Neural crest cell (in vitro differentiated cells): ENCODE results near the gene CYB561A3. TPM values are rescaled to one million over a fixed set of nuclear protein-coding genes. Genes with fewer than 3 reads are reported as not detected.

Source experiments
- DNase-seq: peaks from one replicate; pipeline ENCODE4 v3.0.0; 2021; ENCODE audit warnings: low read depth, mixed read lengths, low spot score
- H3K27ac Mint-ChIP-seq: one replicate; pipeline ENCODE4 v1.8.0; 2021; ENCODE audit warnings: mild to moderate bottlenecking, mixed read lengths; ENCODE audit not compliant: unreplicated experiment
- H3K27me3 Mint-ChIP-seq: 2 replicates; pipeline ENCODE4 v1.8.0; 2021; ENCODE audit warnings: low read depth, mild to moderate bottlenecking, mixed read lengths
- H3K36me3 Mint-ChIP-seq: 2 replicates; pipeline ENCODE4 v1.8.0; 2021; ENCODE audit warnings: low read depth, mild to moderate bottlenecking, mixed read lengths
- H3K4me1 Mint-ChIP-seq: 2 replicates; pipeline ENCODE4 v1.8.0; 2021; ENCODE audit warnings: mixed read lengths
- H3K4me3 Mint-ChIP-seq: one replicate; pipeline ENCODE4 v1.8.0; 2021; ENCODE audit warnings: mild to moderate bottlenecking, mixed read lengths
- H3K9me3 Mint-ChIP-seq: 2 replicates; pipeline ENCODE4 v1.8.0; 2021; ENCODE audit warnings: mixed read lengths
- CTCF ChIP-seq: fragments of 200-600 bp; sonication (generic); conservative IDR thresholded peaks from 2 replicates; pipeline ENCODE4 v1.5.0; 2021; ENCODE audit warnings: antibody characterized with exemption, mild to moderate bottlenecking
- total RNA-seq: library from RNA; stranded (reverse); gene quantifications from 2 replicates; pipeline ENCODE4 v1.2.1, GENCODE V29; 2021

CYB561A3 gene
- total RNA-seq, 1 donor from 2014 or later, result 28.9 TPM

- TF ChIP-seq CTCF, result no peak
- Mint-ChIP-seq H3K27me3 (no peaks in the 10 kb centered on the region), H3K9me3 (no peaks in the 10 kb centered on the region), H3K36me3 (peaks cover 6% of the 10 kb centered on the region), H3K4me1 (no peaks in the 10 kb centered on the region), H3K27ac (no peak overlapping the region), H3K4me3 (no peak overlapping the region)
- no peak for DNase-seq
Observed at GRCh38 chr11:61309739-61310138, 51.9 kb downstream of the CYB561A3 start.

- no peaks in the 10 kb centered on the region for H3K4me1 Mint-ChIP-seq
- H3K36me3 Mint-ChIP-seq, result peaks cover 2% of the 10 kb centered on the region
- H3K27ac Mint-ChIP-seq, result no peak overlapping the region
- TF ChIP-seq CTCF, result no peak
- no peaks in the 10 kb centered on the region for H3K9me3 Mint-ChIP-seq
- DNase-seq, result no peak
- no peak overlapping the region for H3K4me3 Mint-ChIP-seq
- H3K27me3 Mint-ChIP-seq, result no peaks in the 10 kb centered on the region
Observed at GRCh38 chr11:61309141-61309540, 52.5 kb downstream of the CYB561A3 start.

GRCh38 chr11:61307354-61307753 lies 54.3 kb downstream of the CYB561A3 start:
- H3K4me3 Mint-ChIP-seq, result no peak overlapping the region
- no peaks in the 10 kb centered on the region for H3K27me3 Mint-ChIP-seq
- no peak overlapping the region for H3K27ac Mint-ChIP-seq
- H3K4me1 Mint-ChIP-seq, result no peaks in the 10 kb centered on the region
- H3K9me3 Mint-ChIP-seq, result no peaks in the 10 kb centered on the region
- H3K36me3 Mint-ChIP-seq, result peaks cover 4% of the 10 kb centered on the region
- TF ChIP-seq CTCF, result no peak
- DNase-seq, result no peak

- Mint-ChIP-seq H3K4me1 (no peaks in the 10 kb centered on the region), H3K27ac (no peak overlapping the region), H3K9me3 (no peaks in the 10 kb centered on the region), H3K27me3 (no peaks in the 10 kb centered on the region), H3K36me3 (peaks cover 8% of the 10 kb centered on the region), H3K4me3 (no peak overlapping the region)
- DNase-seq, result no peak
- TF ChIP-seq CTCF, result no peak
Observed at GRCh38 chr11:61306221-61306620, 55.5 kb downstream of the CYB561A3 start.

GRCh38 chr11:61305417-61305816 lies 56.3 kb downstream of the CYB561A3 start:
- H3K4me3 Mint-ChIP-seq, result no peak overlapping the region
- no peaks in the 10 kb centered on the region for H3K9me3 Mint-ChIP-seq
- H3K27me3 Mint-ChIP-seq, result no peaks in the 10 kb centered on the region

More at GRCh38 chr11:61305417-61305816, 56.3 kb downstream of the CYB561A3 start:
- no peak for DNase-seq
- Mint-ChIP-seq H3K4me1 (no peaks in the 10 kb centered on the region), H3K27ac (no peak overlapping the region), H3K36me3 (peaks cover 12% of the 10 kb centered on the region)
- TF ChIP-seq CTCF, result no peak
